SK-N-SH treated with all-trans-retinoic acid at 6 μM for 48 hours (cell line): ENCODE results near the gene TANGO6.

Experiments
- BACH2 ChIP-seq: fragments of 250-450 bp; sonication (Bioruptor Pico); IDR thresholded peaks from 2 replicates; pipeline ENCODE4 v1.9.0; 2021; ENCODE audit warnings: mild to moderate bottlenecking, borderline replicate concordance
- CREB5 ChIP-seq: fragments of 250-450 bp; sonication (Bioruptor Pico); IDR thresholded peaks from 2 replicates; pipeline ENCODE4 v1.5.1; 2020; ENCODE audit warnings: low read depth, mild to moderate bottlenecking, moderate library complexity
- ESRRG ChIP-seq: fragments of 250-450 bp; sonication (Bioruptor Pico); IDR thresholded peaks from 2 replicates; pipeline ENCODE4 v1.6.1; 2021; ENCODE audit warnings: mild to moderate bottlenecking
- PATZ1 ChIP-seq: fragments of 250-450 bp; sonication (Bioruptor Pico); IDR thresholded peaks from 2 replicates; pipeline ENCODE4 v1.8.0; 2020; ENCODE audit warnings: mild to moderate bottlenecking, moderate library complexity, borderline replicate concordance
- POU6F1 ChIP-seq: fragments of 250-450 bp; sonication (Bioruptor Pico); IDR thresholded peaks from 2 replicates; pipeline ENCODE4 v1.8.0; 2021; ENCODE audit warnings: low read depth, mild to moderate bottlenecking, moderate library complexity, borderline replicate concordance
- RARB ChIP-seq: fragments of 250-450 bp; sonication (Bioruptor Pico); IDR thresholded peaks from 2 replicates; pipeline ENCODE4 v1.8.0; 2021; ENCODE audit warnings: mild to moderate bottlenecking, moderate library complexity
- TSHZ2 ChIP-seq: fragments of 250-450 bp; sonication (Bioruptor Pico); IDR thresholded peaks from 2 replicates; pipeline ENCODE4 v1.5.0; 2020; ENCODE audit warnings: mild to moderate bottlenecking, moderate library complexity
- ZFP3 ChIP-seq: fragments of 250-450 bp; sonication (Bioruptor Pico); IDR thresholded peaks from 2 replicates; pipeline ENCODE4 v1.5.0; 2020; ENCODE audit warnings: mild to moderate bottlenecking, moderate library complexity
- ZFP30 ChIP-seq: fragments of 450-650 bp; formaldehyde crosslinking; IDR thresholded peaks from 2 replicates; pipeline ENCODE4 v1.5.0; 2022; ENCODE audit warnings: mild to moderate bottlenecking, moderate library complexity
- ZNF70 ChIP-seq: fragments of 450-650 bp; formaldehyde crosslinking; IDR thresholded peaks from 2 replicates; pipeline ENCODE4 v1.5.0; 2020; ENCODE audit warnings: mild to moderate bottlenecking, moderate library complexity
- ZNF8 ChIP-seq: fragments of 450-650 bp; formaldehyde crosslinking; IDR thresholded peaks from 2 replicates; pipeline ENCODE4 v1.5.0; 2020; ENCODE audit warnings: mild to moderate bottlenecking, moderate library complexity

- TF ChIP-seq ESRRG (no peak), BACH2 (no peak), ZNF70 (no peak), PATZ1 (no peak), ZFP30 (CRISPR knock-in tag) (no peak), POU6F1 (CRISPR knock-in tag) (no peak), TSHZ2 (CRISPR knock-in tag) (no peak), RARB (CRISPR knock-in tag) (no peak), ZFP3 (CRISPR knock-in tag) (no peak), CREB5 (CRISPR knock-in tag) (no peak), ZNF8 (CRISPR knock-in tag) (no peak)
Measured at GRCh38 chr16:68850481-68850880, 7.2 kb downstream of the TANGO6 start.
